ENCODE results near the gene COL23A1.

The COL23A1 gene

DNA sequence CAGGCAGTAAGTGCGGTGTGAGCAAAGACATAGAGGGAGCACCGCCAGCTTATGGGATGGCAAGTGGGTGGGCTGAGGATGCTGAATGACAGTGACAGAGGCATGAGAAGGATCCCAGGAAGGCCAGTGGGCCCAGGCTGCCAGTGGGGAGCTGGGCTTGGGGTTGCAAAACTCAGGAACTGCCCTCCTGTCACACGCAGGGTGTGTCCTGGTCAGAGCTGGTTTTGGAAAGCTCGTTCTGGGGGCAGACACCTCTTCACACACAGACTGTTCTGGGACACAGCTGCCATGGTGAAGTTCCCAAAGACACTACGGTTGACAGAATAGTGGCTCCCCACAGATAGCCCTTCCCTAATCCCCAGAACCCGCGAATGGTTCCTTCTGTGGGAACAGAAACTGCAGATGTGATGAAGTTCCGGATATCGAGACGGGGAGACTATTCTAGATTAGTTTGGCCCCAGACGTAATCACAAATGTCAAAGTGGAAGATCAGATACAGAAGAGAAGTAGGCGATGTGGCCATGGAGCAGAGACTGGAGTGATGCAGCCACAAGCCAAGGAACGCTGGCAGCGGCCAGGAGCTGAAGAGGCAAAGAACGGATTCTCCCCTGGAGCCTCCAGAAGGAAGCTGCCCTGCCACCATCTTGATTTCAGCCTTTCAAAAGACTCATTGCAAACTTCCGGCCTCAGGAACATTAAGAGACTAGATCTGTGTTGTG is 159.0 kb downstream of the COL23A1 start:
- DNase-seq: no peak

GRCh38 chr5:178430186-178431062 is 159.8 kb downstream of the COL23A1 start:
- DNase-seq: no peak

DNA sequence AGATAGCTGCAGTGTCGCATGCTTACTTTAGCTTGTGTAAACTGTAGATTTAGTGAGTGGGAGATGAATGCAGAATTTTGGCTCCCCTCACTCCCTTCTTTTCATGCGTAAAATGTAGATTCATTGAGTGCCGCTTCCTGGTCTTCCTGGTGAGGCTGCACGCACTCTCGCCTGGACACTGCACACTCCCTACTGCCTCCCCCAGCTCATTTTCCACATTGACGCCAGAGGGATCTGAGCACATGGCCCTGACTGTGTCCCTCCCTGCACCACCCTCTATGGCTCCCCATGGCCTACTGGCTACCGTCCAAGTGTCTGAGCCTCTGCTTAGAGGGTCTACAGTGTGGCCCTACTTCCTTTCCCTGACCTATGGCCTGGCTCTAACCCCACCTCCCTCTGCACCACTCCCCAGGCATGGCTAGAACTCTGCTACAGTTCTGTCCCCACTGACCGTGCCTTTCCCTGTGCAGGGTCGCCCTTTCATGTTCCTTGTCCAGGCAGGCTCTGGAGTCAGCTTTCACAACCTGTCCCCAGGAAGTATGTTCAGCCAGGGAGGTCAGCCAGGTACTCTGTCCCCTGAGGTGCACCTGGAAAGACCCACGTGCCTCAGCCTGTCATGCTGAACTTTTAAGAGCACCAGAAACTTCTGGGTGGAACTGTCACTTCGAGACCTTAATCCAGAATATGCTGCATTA is 160.6 kb downstream of the COL23A1 start:
- DNase-seq: no peak

DNA sequence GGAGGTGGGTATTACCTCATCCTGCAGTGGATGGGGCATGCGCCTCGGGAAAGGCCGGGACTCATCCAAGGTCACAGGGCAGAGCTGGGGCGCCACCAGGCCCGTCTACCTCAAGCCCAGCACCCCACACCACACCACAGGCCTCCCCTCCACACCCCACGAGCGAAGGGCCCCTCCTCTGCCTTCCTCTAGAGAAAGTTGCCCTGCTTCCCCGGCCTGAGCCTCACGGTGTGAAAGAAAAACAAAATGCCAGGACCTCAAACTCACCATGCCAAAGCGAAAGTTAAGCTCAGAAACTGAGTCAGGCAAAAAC is 161.1 kb downstream of the COL23A1 start:
- no peak for DNase-seq

GRCh38 chr5:178428341-178429155 is 161.6 kb downstream of the COL23A1 start:
- no peak for DNase-seq

GRCh38 chr5:178427576-178428197 is 162.5 kb downstream of the COL23A1 start:
- no peak for DNase-seq

DNA sequence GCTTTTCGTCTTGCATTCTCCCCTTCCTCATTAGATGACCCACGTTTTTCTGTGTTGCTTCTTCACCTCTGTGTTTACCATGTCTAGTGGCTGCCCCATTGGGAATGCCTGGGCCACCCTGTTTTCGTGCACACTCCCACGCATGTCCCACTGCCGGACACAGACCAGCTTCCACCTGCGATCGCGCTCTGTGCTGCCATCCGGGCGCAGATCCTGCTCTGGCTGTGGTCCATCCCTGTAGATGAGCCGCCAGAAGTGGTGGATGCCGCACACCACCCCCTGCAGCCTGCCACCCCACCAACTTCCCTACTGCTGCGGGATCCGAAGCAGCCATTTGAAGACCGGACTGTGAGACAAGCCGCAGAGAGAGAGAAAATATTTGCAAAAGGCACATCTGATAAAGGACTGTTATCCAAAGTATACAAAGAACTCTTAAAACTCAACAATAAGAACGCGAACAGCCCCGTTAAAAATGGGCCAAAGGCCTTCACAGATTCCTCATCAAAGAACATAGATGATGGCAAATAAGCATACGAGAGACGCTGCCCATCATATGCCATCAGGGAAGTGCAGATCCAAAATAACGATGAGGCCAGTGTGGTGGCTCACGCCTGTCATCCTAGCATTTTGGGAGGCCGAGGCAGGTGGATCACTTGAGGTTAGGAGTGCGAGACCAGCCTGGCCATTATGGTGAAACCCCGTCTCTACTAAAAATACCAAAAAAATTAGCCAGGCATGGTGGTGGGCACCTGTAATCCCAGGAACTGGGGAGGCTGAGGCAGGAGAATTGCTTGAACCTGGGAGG is 163.7 kb downstream of the COL23A1 start:
- no peak for DNase-seq

- DNase-seq: no peak
Observed at GRCh38 chr5:178425621-178426068, 164.5 kb downstream of the COL23A1 start.

GRCh38 chr5:178424810-178425177 is 165.4 kb downstream of the COL23A1 start:
- DNase-seq: no peak

- DNase-seq: no peak
Observed at GRCh38 chr5:178423901-178424809, 166.0 kb downstream of the COL23A1 start.

- no peak for DNase-seq
Observed at GRCh38 chr5:178423431-178423830, 166.8 kb downstream of the COL23A1 start.

DNA sequence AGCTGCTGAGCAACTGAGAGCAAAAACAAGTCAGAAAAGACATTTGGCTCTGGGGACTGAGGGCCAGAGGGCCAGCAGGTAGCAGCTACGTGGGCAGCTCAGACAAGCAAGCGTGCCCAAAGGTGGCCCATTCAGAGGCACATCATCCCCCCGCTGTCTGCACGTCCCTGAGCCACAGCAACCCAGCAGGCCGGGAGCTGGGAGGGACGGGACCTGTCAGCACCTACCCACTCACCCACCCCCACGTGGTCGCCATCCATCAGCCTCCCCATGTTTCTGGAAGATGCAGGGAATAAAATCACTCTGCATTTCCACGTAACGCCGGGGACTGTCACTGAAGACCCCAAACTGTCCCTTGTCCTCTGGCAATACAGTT is 167.8 kb downstream of the COL23A1 start:
- no peak for DNase-seq

DNA sequence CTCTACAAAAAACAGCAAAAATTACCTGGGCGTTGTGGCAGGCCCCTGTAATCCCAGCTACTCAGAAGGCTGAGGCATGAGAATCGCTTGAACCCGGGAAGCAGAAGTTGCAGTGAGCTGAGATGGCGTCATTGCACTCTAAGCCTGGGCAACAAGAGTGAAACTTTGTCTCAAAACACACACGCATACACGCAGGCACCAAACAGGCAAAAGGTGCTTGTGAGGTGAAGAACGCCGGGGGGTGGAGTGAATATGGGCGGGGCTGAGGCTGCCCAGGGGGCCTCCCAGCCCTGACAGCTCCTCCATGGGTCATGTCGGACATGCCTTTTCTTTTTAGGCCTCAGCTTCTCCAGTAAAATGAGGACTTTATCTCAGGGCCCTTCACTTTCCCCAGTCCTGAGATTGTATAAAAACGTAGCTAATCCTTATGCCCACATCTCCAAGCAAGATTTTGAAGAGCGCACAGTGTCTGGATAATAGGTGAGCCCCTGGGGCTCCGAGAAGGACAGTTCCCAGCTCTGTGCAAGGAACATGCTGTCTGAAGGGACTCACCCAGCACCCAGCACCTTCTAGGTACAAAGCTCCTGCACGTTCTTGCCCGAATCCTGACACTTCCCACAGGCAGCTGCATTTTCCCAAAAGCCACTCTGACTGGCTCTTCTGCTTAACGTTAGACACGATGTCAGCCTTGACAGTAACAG is 168.3 kb downstream of the COL23A1 start:
- no peak for DNase-seq

DNA sequence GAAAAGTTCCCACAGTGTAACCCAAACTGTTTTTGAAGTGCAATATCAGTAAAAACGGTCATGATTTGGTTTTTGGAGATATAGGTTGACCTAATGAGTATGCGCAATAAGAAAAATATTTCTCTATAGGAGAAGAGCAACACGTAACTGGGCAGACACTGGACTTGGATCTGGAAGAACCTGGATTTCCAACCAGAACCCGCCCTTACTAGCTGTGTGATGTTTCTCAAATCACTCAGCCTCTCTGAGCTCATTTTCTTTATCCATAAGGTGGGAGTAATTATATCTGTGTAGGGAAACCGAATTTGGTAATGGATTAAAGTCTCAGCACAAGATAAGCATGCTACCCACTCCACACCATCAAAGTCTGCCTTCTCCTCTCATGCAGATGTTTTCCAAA is 169.1 kb downstream of the COL23A1 start:
- no peak for DNase-seq

DNA sequence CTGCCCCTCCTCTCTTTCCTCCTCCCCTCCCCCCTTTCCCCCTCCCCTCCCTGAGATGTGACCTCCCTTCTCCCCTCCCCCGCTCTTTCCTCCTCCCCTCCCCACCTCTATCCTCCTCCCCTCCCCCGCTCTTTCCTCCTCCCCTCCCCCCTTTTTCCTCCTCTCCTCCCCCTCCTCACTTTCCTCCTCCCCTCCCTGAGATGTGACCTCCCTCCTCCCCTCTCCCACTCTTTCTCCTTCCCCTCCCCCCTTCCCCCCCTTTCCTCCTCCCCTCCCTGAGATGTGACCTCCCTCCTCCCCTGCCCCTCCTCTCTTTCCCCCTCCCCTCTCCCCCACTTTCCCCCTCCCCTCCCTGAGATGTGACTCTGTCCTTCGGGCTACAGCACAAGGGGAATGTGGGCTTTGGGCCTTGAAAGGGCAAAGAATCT is 169.8 kb downstream of the COL23A1 start:
- DNase-seq: no peak

DNA sequence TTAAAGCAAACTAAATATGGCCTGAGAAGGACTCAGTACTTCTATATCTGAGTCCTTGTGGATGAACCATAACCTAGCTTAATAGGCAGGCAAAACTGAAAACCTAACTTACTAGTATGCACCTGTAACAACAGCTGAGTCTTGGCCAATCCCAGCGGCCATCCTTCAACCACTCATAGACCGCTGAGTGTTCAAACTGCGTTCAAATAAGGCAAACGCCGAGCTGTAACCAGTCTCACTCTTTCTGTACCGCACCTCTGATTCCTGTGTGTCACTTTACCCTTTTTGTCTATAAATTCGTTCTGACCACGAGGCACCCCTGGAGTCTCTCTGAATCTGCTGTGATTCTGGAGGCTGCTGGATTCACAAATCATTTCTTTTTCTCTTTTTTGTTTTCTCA is 170.5 kb downstream of the COL23A1 start:
- no peak for DNase-seq

- DNase-seq: no peak
Observed at GRCh38 chr5:178419196-178419595, 171.0 kb downstream of the COL23A1 start.

DNA sequence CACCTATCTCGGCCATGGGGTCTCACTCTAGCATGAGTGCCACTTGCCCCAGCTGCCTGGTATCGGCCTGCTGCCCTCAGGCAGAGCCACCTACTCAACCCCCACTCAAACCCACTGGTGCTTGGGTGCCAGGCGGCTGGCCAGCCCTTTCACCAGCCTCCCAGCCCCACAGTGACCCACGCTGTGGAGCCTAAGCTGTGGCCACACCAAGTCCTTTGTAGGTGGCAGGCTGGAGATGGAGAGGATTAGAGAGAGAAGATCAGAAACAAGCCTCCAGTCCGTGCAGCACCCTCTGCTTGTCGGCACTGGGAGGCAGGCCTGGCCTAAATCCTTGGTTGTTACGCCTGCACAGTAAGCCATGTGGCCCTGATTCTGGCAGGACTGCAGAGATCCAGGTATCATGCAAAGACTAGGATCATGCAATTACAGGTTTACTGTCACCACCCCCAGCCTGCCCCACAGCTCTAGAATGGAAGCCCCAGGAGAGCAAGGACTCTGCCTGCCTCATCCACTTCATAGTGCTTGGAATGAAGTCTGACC is 171.7 kb downstream of the COL23A1 start:
- no peak for DNase-seq

- DNase-seq: no peak
Observed at GRCh38 chr5:178418031-178418430, 172.2 kb downstream of the COL23A1 start.
